LoVo (cell line): Measurements from ENCODE around the gene ALG14.
"Not testable (repeated sequence)": the region's sequence is repeated elsewhere in the genome, so short reads cannot be mapped to it uniquely, and the experiment has no call there.

Experiments used
- DNase-seq: peaks from one replicate; pipeline ENCODE4 v3.0.0-alpha.2; 2016; ENCODE audit warnings: low spot score

Gene ALG14

GRCh38 chr1:95086949-95087533 is 14.3 kb upstream of the ALG14 start:
- DNase-seq = peak; percentile 57

GRCh38 chr1:95085376-95085775 is 12.6 kb upstream of the ALG14 start:
- no peak for DNase-seq

- DNase-seq = peak; percentile 40
Observed at GRCh38 chr1:95084317-95085176, 11.8 kb upstream of the ALG14 start.

GRCh38 chr1:95080879-95081278 is 8.1 kb upstream of the ALG14 start:
- DNase-seq = no peak

- no peak for DNase-seq
Observed at GRCh38 chr1:95080446-95080845, 7.7 kb upstream of the ALG14 start.

- DNase-seq = no peak
Observed at GRCh38 chr1:95076034-95076433, 3.3 kb upstream of the ALG14 start.

GRCh38 chr1:95073446-95073845 is 695 bp upstream of the ALG14 start:
- no peak for DNase-seq

GRCh38 chr1:95072117-95072516 is 634 bp downstream of the ALG14 start:
- no peak for DNase-seq

GRCh38 chr1:95071539-95071938 is 1.2 kb downstream of the ALG14 start:
- DNase-seq = no peak

GRCh38 chr1:95069710-95070093 is 3.0 kb downstream of the ALG14 start:
- DNase-seq = no peak

- DNase-seq = peak; percentile 69
Observed at GRCh38 chr1:95068956-95069709, 3.6 kb downstream of the ALG14 start.

- DNase-seq = no peak
Observed at GRCh38 chr1:95067568-95067967, 5.2 kb downstream of the ALG14 start.

- no peak for DNase-seq
Observed at GRCh38 chr1:95067062-95067461, 5.7 kb downstream of the ALG14 start.

GRCh38 chr1:95061445-95062006 is 11.2 kb downstream of the ALG14 start:
- no peak for DNase-seq

GRCh38 chr1:95058974-95059373 is 13.8 kb downstream of the ALG14 start:
- DNase-seq = no peak

- DNase-seq = no peak
Observed at GRCh38 chr1:95057351-95057750, 15.4 kb downstream of the ALG14 start.

GRCh38 chr1:95049935-95050334 is 22.8 kb downstream of the ALG14 start:
- DNase-seq = no peak

GRCh38 chr1:95048317-95048716 is 24.4 kb downstream of the ALG14 start:
- DNase-seq = no peak

- DNase-seq = not testable (repeated sequence)
Observed at GRCh38 chr1:95047624-95048023, 25.1 kb downstream of the ALG14 start.

- DNase-seq = no peak
Observed at GRCh38 chr1:95046359-95046758, 26.4 kb downstream of the ALG14 start.

- peak; percentile 88 for DNase-seq
Observed at GRCh38 chr1:95043141-95043980, 29.4 kb downstream of the ALG14 start.

- DNase-seq = no peak
Observed at GRCh38 chr1:95042286-95042685, 30.5 kb downstream of the ALG14 start.
